Suprapubic skin (tissue), 3 donors: ENCODE results near the gene HNRNPLL.

Experiments
- EP300 ChIP-seq: sonication (generic); formaldehyde crosslinking; IDR thresholded peaks from one replicate; pipeline ENCODE4 v1.6.1; 2017; ENCODE audit warnings: antibody characterized with exemption
- POLR2A ChIP-seq, 2 donors: fragments of 450-650 bp; IDR thresholded peaks; one replicate each; pipeline ENCODE4 v1.6.1; 2017; ENCODE audit warnings: antibody characterized with exemption in 2 of 2, mild to moderate bottlenecking in 2 of 2, moderate library complexity in 2 of 2
- TF ChIP-seq, protein P1 (sequence below), 2 donors: fragments of 200-600 bp in 1 of 2; fragments of 450-650 bp in 1 of 2; sonication (generic) in 1 of 2; IDR thresholded peaks; one replicate each; pipeline ENCODE4 v1.5.1; 2016 to 2019; ENCODE audit warnings: antibody characterized with exemption in 2 of 2, mild to moderate bottlenecking in 1 of 2, moderate library complexity in 1 of 2

DNA sequence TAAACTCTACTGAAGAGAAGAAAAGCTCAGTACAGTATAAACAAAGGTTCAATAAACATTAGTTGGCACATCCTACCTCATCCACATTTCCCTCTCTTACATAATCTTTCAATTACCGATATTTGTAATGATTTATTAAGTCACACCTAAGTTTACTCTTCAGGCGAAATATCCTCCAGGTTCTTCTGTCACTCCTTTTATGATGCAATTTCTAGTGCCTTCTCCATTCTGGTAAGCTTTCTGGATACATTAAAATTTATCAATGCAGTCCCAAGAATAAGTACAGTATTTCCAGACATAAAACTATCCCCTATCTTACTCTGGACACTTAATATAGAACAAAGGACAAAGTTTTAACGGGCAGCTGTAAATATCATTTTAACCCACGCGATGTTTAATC lies 5.6 kb downstream of the HNRNPLL start:
- TF ChIP-seq, protein P1, sequence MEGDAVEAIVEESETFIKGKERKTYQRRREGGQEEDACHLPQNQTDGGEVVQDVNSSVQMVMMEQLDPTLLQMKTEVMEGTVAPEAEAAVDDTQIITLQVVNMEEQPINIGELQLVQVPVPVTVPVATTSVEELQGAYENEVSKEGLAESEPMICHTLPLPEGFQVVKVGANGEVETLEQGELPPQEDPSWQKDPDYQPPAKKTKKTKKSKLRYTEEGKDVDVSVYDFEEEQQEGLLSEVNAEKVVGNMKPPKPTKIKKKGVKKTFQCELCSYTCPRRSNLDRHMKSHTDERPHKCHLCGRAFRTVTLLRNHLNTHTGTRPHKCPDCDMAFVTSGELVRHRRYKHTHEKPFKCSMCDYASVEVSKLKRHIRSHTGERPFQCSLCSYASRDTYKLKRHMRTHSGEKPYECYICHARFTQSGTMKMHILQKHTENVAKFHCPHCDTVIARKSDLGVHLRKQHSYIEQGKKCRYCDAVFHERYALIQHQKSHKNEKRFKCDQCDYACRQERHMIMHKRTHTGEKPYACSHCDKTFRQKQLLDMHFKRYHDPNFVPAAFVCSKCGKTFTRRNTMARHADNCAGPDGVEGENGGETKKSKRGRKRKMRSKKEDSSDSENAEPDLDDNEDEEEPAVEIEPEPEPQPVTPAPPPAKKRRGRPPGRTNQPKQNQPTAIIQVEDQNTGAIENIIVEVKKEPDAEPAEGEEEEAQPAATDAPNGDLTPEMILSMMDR (IDR thresholded peaks at IDR 0.05): no peak
- TF ChIP-seq POLR2A (IDR thresholded peaks at IDR 0.05) (no peak), EP300 (no peak)
